GM23338 (cell line): ENCODE results near the gene EVI5L. TPM values are rescaled to one million over a fixed set of nuclear protein-coding genes. Genes with fewer than 3 reads are reported as not detected.

Experiments
- ATAC-seq: fragments of 200-7000 bp; cut with Tn5 transposase; 3 replicates; pipeline ENCODE4 v1.9.1; 2020
- DNase-seq: peaks from one replicate; pipeline ENCODE4 v3.0.0-alpha.2; 2015; ENCODE audit warnings: low spot score
- H2AFZ ChIP-seq: fragments of 200-600 bp; sonication (generic); 2 replicates; pipeline ENCODE4 v1.8.0; 2016; ENCODE audit warnings: antibody characterized with exemption, mild to moderate bottlenecking, moderate library complexity
- H3F3A ChIP-seq: fragments of 200-600 bp; sonication (generic); replicated peaks from 2 replicates; pipeline ENCODE4 v1.8.0; 2017; ENCODE audit warnings: antibody characterized with exemption, mixed run types, low read depth
- H3K27ac ChIP-seq: fragments of 200-600 bp; sonication (generic); 2 replicates; pipeline ENCODE4 v1.6.1; 2016; ENCODE audit warnings: low read depth
- H3K27me3 ChIP-seq: fragments of 200-600 bp; sonication (generic); 2 replicates; pipeline ENCODE4 v1.8.0; 2016; ENCODE audit warnings: mild to moderate bottlenecking, mixed run types, moderate library complexity; ENCODE audit not compliant: insufficient read depth
- H3K36me3 ChIP-seq: fragments of 200-600 bp; sonication (generic); 2 replicates; pipeline ENCODE4 v1.8.0; 2016; ENCODE audit warnings: mild to moderate bottlenecking; ENCODE audit not compliant: insufficient read depth
- H3K4me1 ChIP-seq: fragments of 200-600 bp; sonication (generic); 2 replicates; pipeline ENCODE4 v1.8.0; 2016; ENCODE audit warnings: mild to moderate bottlenecking, moderate library complexity; ENCODE audit not compliant: insufficient read depth
- H3K4me2 ChIP-seq: fragments of 200-600 bp; sonication (generic); 2 replicates; pipeline ENCODE4 v1.7.1; 2017; ENCODE audit warnings: mixed run types
- H3K4me3 ChIP-seq: fragments of 200-600 bp; sonication (generic); 2 replicates; pipeline ENCODE4 v1.6.1; 2016; ENCODE audit warnings: mixed run types
- H3K79me2 ChIP-seq: fragments of 200-600 bp; sonication (generic); replicated peaks from 2 replicates; pipeline ENCODE4 v1.8.0; 2017; ENCODE audit warnings: mild to moderate bottlenecking; ENCODE audit not compliant: insufficient read depth
- H3K9me2 ChIP-seq: fragments of 200-600 bp; sonication (generic); 2 replicates; pipeline ENCODE4 v1.8.0; 2017; ENCODE audit not compliant: insufficient read depth
- H4K20me1 ChIP-seq: fragments of 200-600 bp; sonication (generic); replicated peaks from 2 replicates; pipeline ENCODE4 v1.8.0; 2017; ENCODE audit warnings: mild to moderate bottlenecking; ENCODE audit not compliant: insufficient read depth
- H3K27ac Mint-ChIP-seq: 2 replicates; pipeline ENCODE4 v1.8.0; 2020; ENCODE audit warnings: inconsistent platforms, mild to moderate bottlenecking, moderate library complexity, mixed read lengths
- H3K27me3 Mint-ChIP-seq: 3 replicates; pipeline ENCODE4 v1.8.0; 2022; ENCODE audit warnings: low read depth, mild to moderate bottlenecking, moderate library complexity, mixed read lengths, inconsistent platforms; ENCODE audit not compliant: insufficient read depth, poor library complexity
- H3K36me3 Mint-ChIP-seq: 3 replicates; pipeline ENCODE4 v1.8.0; 2021; ENCODE audit warnings: low read depth, mild to moderate bottlenecking, inconsistent platforms, moderate library complexity, mixed read lengths
- H3K4me1 Mint-ChIP-seq: 3 replicates; pipeline ENCODE4 v1.8.0; 2020; ENCODE audit warnings: mild to moderate bottlenecking, inconsistent platforms, mixed read lengths
- H3K4me3 Mint-ChIP-seq: 3 replicates; pipeline ENCODE4 v1.8.0; 2021; ENCODE audit warnings: moderate library complexity, mild to moderate bottlenecking, inconsistent platforms, mixed read lengths
- H3K9me3 Mint-ChIP-seq: 3 replicates; pipeline ENCODE4 v1.8.0; 2020; ENCODE audit warnings: moderate library complexity, mild to moderate bottlenecking, inconsistent platforms, mixed read lengths
- CREB1 ChIP-seq: fragments of 250-450 bp; sonication (Bioruptor Pico); IDR thresholded peaks from 2 replicates; pipeline ENCODE4 v1.5.0; 2020; ENCODE audit warnings: low read depth, mild to moderate bottlenecking, moderate library complexity
- CTCF ChIP-seq, 2 experiments: fragments of 200-600 bp in 1 of 2; sonication (generic) in 1 of 2; conservative IDR thresholded peaks; 2 replicates each; pipeline versions ENCODE4 v1.5.1 to v1.6.1; 2016 to 2017; ENCODE audit warnings: antibody characterized with exemption in 2 of 2, low read depth in 2 of 2, mild to moderate bottlenecking in 2 of 2, moderate library complexity in 1 of 2
- ETS1 ChIP-seq: IDR thresholded peaks from 2 replicates; pipeline ENCODE4 v1.6.1; 2016; ENCODE audit warnings: antibody characterized with exemption
- EZH2 ChIP-seq: fragments of 200-600 bp; sonication (generic); IDR thresholded peaks from one replicate; pipeline ENCODE4 v1.8.0; 2017; ENCODE audit warnings: antibody characterized with exemption, mild to moderate bottlenecking, low read depth; ENCODE audit not compliant: unreplicated experiment
- EZH2phosphoT487 ChIP-seq: fragments of 200-600 bp; sonication (generic); IDR thresholded peaks from one replicate; pipeline ENCODE4 v1.8.1; 2018; ENCODE audit warnings: antibody characterized with exemption; ENCODE audit not compliant: unreplicated experiment
- JUNB ChIP-seq: IDR thresholded peaks from one replicate; pipeline ENCODE4 v1.6.1; 2016; ENCODE audit warnings: antibody characterized with exemption; ENCODE audit not compliant: unreplicated experiment
- NANOG ChIP-seq: IDR thresholded peaks from 2 replicates; pipeline ENCODE4 v1.6.1; 2016; ENCODE audit warnings: antibody characterized with exemption, borderline replicate concordance
- POLR2AphosphoS5 ChIP-seq: IDR thresholded peaks from 2 replicates; pipeline ENCODE4 v1.6.1; 2016; ENCODE audit warnings: antibody characterized with exemption, low read depth
- REST ChIP-seq: IDR thresholded peaks from one replicate; pipeline ENCODE4 v1.6.1; 2018; ENCODE audit warnings: antibody characterized with exemption; ENCODE audit not compliant: unreplicated experiment
- STAT1 ChIP-seq: IDR thresholded peaks from one replicate; pipeline ENCODE4 v1.6.1; 2016; ENCODE audit warnings: antibody characterized with exemption; ENCODE audit not compliant: unreplicated experiment
- ZNF331 ChIP-seq: fragments of 250-450 bp; sonication (Bioruptor Pico); IDR thresholded peaks from 2 replicates; pipeline ENCODE4 v1.5.0; 2020; ENCODE audit warnings: low read depth, mild to moderate bottlenecking, moderate library complexity
- ZNF462 ChIP-seq: fragments of 250-450 bp; sonication (Bioruptor Pico); IDR thresholded peaks from 2 replicates; pipeline ENCODE4 v1.5.0; 2020; ENCODE audit warnings: mild to moderate bottlenecking, moderate library complexity
- polyA plus RNA-seq: library from polyadenylated mRNA; unstranded; fragments of >200 nt; fragmentation: Nextera tagmentation; extraction: Ambion mirVana; gene quantifications from 2 replicates; pipeline ENCODE4 v1.2.1, GENCODE V29; 2016
- total RNA-seq: library from RNA; depleted of rRNA; stranded (reverse); fragments of >200 nt; shearing (Covaris generic); gene quantifications from 2 replicates; pipeline ENCODE4 v1.2.3, GENCODE V29; 2014

Gene EVI5L
- total and polyA plus RNA-seq, 2 experiments from 2014 or later = 4.5 to 16.2 TPM

- Histone ChIP-seq H3K9me2 (no peaks in the 10 kb centered on the region), H3K36me3 (no peaks in the 10 kb centered on the region; the same call in 1 of the 2 replicates), H2AFZ (no peak overlapping the region), H3K27ac (no peak overlapping the region), H4K20me1 (no peaks in the 10 kb centered on the region), H3K79me2 (no peaks in the 10 kb centered on the region), H3K4me2 (no peak overlapping the region), H3K27me3 (no peaks in the 10 kb centered on the region), H3K4me3 (no peak overlapping the region), H3K4me1 (no peaks in the 10 kb centered on the region), H3F3A (no peaks in the 10 kb centered on the region)
- TF ChIP-seq CTCF (conservative IDR thresholded peaks at IDR 0.05; ENCODE audit: low read depth in 2 of 2) = no peak
- TF ChIP-seq ZNF331 (CRISPR knock-in tag) = no peak
- TF ChIP-seq POLR2AphosphoS5 = no peak
- no peak for TF ChIP-seq CREB1 (CRISPR knock-in tag)
- TF ChIP-seq JUNB = no peak
- no peak for TF ChIP-seq REST
- TF ChIP-seq NANOG = no peak
- TF ChIP-seq EZH2 = no peak
- no peak for TF ChIP-seq STAT1
- no peak for TF ChIP-seq ETS1
- no peak for TF ChIP-seq EZH2phosphoT487
- TF ChIP-seq ZNF462 = no peak
- ATAC-seq = no peak
- peaks cover 29% of the 10 kb centered on the region for H3K9me3 Mint-ChIP-seq
- H3K27me3 Mint-ChIP-seq = peaks cover 5% of the 10 kb centered on the region
- H3K27ac Mint-ChIP-seq = no peak overlapping the region
- DNase-seq = no peak
- H3K36me3 Mint-ChIP-seq = peaks cover 4% of the 10 kb centered on the region; the same call in 2 of the 3 replicates
- peaks cover 3% of the 10 kb centered on the region; the same call in 2 of the 3 replicates for H3K4me1 Mint-ChIP-seq
- H3K4me3 Mint-ChIP-seq = no peak overlapping the region
These were observed 18.0 kb upstream of the EVI5L start for GRCh38 chr19:7811989-7812388.
